Skeletal muscle cell (primary cell): ENCODE measurements around the gene MAP3K5.
"Not testable (repeated sequence)": the region's sequence is repeated elsewhere in the genome, so short reads cannot be mapped to it uniquely, and the experiment has no call there.

Experiments used
- DNase-seq: peaks from one replicate; pipeline ENCODE4 v3.0.0-alpha.2; 2010; ENCODE audit warnings: low read depth
- H3K4me3 ChIP-seq: 2 replicates; pipeline ENCODE4 v1.5.1; 2011; ENCODE audit warnings: low read depth, mild to moderate bottlenecking, control low read depth, low read length, moderate library complexity

Gene MAP3K5

DNA sequence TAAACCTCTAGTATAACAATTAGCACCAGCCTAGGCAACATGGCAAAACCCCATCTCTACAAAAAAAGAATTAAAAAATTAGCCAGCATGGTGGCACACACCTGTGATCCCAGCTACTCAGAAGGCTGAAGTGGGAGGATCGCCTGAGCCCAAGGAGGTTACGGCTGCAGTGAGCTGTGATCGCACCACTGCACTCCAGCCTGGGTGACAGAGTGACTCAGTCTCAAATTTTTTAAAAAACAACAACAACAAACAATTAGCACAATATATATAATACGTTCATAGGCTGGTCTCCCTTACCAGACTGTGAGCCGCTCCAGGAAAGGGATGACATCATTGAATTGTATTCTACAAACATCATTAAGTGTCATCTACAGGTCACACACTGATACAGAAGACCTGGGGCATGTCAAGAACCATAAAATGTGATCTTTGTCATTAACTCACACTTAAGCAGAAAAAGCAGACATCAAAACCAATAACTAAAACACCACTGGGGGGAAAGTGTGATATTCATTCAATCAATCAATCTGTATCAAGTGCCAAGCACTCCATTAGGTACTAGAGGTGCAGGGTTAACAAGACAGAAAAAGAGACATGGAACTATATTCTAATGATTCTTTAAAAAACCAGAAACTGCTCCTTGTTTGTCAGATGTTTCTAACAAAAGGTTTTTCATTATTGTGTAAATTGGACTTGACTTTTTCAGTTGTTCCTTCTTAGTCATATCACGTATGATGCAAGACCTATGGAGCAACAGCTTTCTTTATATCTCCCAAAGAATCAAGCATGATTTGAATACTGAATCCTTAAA, 17.8 kb downstream of the MAP3K5 start:
- DNase-seq, result no peak
- H3K4me3 ChIP-seq, result no peak overlapping the region

DNA sequence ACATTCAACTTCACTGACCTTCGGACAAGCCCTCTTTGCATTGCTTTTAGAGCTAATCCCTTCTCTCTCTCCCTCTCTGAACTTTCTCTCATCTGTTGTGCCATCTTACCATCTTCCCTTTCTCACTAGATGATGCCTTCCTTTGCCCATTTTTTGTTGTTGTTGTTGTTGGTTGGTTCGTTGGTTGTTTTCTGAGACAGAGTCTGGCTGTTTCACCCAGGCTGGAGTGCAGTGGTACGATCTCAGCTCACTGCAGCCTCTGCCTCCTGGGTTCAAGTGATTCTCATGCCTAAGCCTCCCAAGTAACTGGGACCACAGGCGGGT, 18.8 kb downstream of the MAP3K5 start:
- no peak overlapping the region for H3K4me3 ChIP-seq
- no peak for DNase-seq

DNA sequence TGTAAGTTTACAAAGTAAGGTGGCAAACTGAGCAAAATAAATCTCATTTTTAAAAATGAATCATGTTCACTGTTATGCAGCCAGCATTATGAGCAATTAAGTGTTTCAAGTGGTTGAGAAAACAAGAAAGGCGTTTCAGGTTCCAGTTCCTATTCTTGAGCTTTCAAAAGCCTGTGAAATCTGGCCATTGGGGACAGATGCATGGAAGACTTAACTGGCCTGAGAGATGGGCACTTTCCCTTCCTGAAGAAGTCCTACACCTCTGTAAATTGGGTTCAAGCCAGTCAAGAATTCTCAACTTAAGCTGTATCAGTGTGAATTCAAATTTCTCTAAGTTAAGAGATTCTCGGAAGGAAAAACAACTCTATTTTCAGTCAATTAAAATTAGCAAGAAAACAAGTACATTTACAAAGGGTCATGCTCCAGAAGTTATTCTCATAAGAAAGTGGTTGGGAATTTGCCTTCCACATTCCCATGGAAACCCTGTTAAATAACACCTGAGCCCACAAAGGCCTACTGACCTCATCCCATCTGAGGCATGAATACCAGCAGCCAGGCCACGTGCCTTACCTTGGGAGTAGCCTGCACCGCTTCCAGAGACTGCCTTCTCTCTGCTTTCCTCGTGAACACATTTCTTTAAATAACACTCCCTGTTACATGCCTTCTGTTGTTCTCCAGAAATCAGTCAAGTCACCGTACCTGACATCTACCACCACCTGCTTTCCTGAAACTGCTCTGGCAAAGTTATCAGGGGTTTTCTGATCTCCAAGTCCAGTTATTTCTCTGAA, 19.4 kb downstream of the MAP3K5 start:
- no peak overlapping the region for H3K4me3 ChIP-seq
- DNase-seq, result no peak

DNA sequence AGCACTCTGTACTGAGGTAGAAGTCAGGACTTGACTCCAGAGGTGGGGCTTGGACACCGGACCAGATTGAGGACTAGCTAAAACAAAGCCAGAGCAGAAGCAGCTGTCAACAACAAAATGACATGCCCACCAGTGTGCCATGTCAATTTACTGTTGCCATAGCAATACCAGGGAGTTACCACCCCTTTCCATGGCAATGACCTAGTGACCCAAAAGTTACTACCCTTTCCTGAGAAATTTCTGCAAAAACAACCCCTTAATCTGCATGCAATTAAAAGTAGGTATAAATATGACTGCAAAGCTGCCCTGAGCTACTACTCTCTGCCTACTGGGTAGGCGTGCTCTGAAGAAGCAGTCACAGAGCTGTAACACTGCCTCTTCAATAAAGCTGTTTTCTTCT, 21.0 kb downstream of the MAP3K5 start:
- no peak for DNase-seq
- H3K4me3 ChIP-seq, result no peak overlapping the region

DNA sequence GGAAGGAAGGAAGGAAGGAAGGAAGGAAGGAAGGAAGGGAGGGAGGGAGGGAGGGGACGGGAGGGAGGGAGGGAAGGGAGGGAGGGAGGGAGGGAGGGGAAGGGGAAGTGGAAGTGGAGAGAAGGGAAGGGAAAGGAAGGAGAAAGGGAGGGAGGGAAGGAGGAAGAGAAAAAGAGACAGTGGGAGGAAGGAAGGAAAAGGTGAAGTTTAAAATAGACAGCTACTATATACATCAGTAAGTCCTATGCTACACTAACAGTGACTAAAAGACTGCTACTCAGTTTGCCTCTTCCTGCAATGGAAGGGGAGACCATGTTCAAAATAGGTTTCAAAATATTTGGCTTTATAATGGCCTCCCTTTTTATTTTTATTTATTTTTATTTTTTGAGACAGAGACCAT, 22.5 kb downstream of the MAP3K5 start:
- no peak for DNase-seq
- H3K4me3 ChIP-seq, result no peak overlapping the region

DNA sequence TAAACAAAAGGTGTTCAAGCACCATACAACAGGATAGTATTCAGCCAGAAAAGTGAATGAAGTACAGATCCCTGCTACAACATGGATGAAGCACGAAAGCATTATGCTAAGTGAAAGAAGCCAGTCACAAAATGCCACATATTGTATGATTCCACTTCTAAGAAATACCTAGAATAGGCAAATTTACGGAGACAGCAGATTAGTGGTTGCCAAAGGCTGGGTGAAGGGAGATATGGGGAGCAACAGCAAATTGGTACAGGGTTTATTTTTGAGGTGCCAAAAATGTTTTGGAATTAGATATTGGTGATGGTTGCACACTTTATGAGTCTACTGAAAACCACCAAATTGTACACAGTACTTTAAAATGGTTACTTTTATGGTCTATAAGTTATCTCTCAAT, 23.2 kb downstream of the MAP3K5 start:
- no peak for DNase-seq

DNA sequence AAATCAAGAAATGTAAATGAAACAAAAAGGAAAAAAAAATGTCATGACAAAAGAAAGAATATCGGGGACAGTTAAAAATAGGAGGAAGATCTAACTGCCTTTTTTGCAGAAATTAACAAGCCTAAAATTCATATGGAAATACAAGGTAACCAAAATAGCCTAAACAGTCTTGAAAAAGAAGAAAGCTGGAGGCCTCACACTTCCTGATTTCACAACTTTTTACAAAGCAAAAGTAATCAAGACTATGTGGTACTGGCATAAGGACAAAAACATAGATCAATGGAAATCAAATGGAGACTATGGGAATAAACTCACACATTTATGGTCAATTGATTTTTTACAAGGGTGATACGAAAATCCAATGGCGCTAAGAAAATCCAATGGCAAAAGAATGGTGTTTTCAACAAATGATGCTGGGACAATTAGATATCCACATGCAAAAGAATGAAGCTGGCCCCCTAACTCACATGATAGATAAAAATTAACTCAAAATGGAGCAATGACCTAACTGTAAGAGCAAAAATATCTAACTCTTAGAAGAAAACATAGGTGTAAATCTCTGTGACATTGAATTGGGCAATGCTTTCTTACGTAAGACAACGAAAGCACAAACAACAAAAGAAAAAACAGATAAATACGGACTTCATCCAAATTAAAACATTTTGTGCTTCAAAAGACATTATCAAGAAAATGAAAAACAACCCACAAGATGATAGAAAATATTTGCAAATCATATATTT, 24.5 kb downstream of the MAP3K5 start:
- DNase-seq, result no peak
- no peak overlapping the region for H3K4me3 ChIP-seq

More for the DNA sequence above, 23.2 kb downstream of the MAP3K5 start:
- no peak overlapping the region for H3K4me3 ChIP-seq

DNA sequence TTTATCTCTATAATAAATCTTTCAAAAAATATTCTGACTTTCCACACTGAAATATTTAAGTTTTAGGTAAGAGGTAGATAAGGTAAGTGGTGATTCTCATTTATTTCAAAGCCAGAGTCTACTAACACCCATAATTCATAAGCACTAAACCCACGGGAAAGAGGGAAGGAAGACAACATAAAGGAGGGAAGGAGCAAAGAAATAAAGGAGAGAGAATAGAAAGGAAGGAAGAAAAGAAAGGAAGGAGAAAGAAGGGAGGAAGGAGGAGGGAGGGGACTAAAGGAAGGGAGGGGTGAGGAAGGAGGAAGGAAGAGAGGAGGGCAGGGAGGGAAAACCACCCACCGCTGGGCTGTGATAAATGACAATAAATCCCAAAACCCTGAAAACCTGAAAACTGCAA, 25.2 kb downstream of the MAP3K5 start:
- DNase-seq, result no peak
- no peak overlapping the region for H3K4me3 ChIP-seq

DNA sequence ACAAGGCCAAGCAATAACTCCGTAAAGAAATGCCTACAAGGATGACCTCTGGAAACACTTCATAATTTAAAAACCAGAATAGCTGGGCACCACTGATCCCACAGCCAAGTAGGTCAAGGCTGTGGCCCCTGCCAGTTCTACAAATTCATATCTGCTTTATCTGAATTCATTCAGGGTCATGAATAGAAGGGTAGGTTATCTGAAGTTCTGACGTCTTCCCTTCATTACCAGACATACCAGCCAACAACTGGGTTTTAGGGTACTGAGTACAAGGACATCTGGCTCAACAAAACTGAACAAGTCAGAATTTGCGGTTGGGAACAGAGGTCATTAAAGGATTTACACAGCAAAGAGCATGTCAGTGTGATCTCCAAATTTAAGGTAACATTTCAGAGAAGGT, 26.0 kb downstream of the MAP3K5 start:
- H3K4me3 ChIP-seq, result no peak overlapping the region
- no peak for DNase-seq

DNA sequence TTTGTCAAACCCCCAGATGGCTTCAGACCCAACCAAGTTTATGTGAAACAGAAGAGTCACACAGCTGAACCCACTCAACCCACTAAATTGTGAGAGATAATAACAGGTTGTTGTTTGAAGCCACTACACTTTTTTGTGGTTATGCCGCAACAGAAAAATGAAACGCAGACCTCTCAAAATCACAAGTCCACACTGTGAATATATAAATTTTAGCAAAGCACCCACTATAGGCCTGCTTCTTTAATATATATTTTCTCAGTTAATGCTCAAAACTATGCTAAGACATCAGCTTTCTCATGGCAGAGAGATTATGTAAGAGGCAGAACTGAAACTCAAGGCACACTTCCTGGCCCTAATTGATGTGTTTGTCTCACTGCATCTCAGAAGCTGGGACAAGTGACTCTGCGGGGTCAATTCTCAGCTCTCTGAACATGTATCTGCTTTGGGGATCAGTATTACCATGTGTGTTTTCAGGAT, 27.7 kb downstream of the MAP3K5 start:
- H3K4me3 ChIP-seq, result no peak overlapping the region
- DNase-seq, result no peak

DNA sequence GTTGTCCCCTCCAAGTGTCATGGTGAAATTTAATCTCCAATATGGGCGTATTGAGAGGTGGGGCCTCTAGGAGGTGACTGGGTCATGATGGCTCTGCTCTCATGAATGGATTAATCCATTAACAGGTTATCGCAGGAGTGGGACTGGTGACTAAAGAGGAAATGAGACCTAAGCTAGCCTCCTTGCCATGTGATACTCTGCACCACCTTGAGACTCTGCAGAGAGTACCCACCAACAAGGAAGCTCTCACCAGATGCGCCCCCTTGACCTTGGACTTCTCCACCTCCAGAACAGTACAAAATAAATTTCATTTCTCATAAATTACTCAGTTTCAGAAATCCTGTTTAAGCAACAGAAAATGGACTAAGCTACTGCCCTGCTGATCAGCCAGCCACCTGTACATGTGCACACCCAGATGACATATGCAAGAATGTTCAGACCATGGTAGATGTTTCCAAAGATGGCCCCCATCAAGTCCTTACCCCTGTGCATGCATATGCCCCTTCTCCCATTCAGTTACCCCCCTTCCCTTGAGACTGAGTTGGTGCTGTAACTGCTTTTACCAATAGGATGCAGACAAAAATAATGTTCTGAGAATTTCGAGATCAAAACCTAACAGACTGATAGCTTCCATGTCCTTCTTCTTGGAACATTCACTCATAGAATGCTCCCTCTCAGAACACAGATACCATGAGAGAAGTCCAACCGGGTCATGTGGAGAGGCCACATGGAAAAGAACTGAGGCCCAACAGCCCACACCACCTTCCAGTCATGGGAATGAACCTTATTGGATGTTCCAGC, 28.4 kb downstream of the MAP3K5 start:
- no peak overlapping the region for H3K4me3 ChIP-seq
- DNase-seq, result no peak

DNA sequence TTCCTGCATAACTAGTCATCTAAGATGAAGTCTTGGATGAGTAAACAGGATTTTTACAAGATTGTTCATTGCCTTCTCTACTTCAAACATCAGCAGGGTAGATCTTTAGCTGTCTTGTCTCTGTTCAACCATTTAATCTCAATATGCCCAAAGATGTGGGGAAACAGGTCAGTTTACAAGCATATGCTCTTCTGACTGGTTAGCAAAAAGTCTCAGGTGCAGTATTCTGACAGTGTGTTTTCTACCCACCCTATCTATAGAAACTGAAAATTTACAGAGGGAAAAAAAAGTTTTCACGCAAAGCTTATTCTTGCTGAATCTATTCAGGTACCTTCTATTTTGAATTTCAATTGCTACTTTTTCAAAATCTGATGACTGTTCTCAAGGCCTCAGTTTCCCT, 29.0 kb downstream of the MAP3K5 start:
- no peak overlapping the region for H3K4me3 ChIP-seq

DNA sequence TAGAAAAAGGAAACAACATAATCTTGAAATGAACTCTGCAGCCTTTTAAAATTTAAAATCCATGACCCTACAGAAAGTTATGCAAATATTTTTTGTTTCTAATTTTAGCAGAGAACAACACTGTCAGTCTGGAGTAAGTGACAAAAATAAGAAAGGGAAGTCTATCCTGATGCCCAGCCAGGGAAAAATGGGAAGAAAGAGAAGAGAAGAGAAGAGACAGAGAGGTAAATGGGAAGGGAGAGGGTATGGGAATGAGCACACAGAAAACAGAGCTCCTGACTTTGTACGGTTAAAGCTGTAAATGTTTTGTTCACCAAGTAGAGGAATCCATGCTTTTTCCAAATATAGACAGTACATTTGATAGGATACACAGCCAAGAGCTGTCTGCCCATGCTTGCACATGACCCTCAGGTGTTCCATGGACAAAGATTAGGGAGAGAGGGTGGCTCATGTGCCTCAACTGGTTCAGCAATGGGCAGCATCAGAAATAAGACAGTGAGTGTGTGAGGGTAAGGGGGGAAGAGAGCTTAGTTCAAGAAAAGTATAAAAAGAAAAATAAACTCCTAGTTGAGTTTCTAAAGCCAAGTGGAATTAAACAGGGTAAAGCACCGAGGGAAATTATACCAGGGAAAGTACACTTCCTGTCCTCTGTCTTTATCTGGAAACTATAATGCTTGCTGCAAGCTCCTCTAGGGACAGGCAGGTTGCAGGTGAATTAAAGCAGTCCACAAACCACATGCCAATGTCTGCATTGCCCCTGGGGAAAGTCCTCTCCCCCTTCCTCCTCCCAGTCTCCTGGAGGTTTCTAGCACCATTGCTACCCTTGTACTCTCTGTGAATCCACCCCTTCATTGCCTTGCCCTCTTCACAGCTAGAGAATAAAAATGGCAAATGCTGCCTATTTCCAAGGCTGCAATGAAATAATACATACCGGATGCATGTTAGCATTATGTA, 30.0 kb downstream of the MAP3K5 start:
- H3K4me3 ChIP-seq, result peak overlapping the region; percentile 10
- DNase-seq, result no peak

More for the DNA sequence above, 29.0 kb downstream of the MAP3K5 start:
- no peak for DNase-seq

DNA sequence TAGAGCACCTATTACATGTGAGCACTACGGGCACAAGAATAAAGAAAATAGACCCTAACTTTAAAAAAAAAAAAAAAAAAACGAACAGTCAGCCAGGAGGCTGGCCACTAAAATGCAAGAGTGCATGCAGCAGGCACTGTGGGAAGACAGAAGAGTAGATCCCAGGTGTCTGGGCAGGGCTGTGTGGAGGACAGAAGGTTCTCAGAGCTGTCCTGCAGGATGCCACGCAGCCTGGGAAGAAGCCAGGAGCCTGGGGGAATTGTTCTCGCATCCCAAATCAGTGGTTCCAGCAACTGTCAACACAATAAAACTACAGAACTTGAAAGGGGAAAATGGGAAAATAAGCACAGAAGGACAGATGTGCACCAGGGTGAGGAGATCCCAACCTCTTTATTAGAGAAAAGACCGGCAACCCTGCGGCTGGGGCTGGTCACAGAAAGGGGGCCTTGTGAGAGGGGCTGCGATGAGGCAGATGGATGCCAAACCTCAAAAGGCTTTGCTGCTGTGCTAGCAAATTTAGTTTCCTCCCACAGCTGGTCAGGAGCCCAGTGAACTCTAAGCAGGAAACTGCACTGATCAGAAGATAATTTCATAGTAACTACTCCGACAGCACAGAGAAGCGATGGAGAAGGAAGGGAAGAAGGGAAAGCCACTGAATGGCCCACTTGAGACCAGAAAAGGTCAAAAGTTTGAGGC, 30.9 kb downstream of the MAP3K5 start:
- H3K4me3 ChIP-seq, result peak overlapping the region; percentile 10
- no peak for DNase-seq

DNA sequence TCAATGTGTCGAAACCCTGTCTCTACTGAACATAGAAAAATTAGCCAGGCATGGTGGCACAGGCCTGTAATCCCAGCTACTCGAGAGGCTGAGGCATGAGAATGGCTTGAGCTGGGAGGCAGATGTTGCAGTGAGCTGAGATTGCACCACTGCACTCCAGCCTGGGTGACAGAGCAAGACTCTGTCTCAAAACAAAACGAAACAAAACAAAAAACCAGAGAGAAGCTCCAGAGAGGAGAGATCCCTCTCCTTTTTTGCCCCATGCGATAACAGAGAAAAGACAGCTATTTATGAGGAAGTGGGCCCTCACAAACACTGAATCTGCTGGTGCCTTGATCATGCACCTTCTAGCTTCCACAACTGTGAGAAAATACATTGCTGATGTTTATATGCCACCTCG, 31.5 kb downstream of the MAP3K5 start:
- not testable (repeated sequence) for DNase-seq, H3K4me3 ChIP-seq

DNA sequence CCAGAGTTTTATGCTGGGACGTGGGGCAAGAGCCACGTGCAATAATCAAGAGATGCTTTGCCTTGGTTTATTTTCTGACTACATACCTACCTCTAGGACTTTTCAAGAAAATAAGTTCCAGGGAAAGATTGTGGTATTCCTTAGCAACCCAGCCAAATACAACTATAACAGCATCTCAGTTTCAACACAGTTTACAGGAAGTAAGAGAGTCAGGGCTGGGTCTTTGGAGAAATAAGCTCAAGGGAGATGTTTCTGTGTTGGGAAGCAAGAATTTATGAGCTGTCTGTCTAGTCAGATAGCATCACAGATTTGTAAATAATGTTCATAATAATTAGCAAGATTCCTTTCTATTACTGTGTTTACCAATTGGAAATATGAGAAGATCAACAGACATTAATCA, 35.1 kb downstream of the MAP3K5 start:
- no peak for DNase-seq
- no peak overlapping the region for H3K4me3 ChIP-seq

DNA sequence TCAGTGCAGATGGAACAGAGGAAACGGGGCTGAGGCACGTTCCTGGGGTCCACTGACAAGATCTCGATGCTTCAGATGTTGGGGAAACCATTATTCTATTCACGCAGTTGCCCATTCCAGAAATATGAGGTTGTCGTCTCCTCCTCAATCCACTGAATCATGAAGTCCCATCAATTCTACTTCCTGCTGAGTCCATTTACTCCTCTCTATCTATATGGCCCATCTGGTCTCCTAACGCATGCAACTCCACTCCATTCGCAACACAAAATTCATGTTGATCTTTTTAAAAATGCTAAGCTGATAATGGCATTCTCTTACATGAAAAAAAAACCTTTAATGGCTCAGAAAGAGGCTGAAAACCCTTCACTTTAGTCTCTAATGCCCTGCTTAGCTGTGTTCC, 37.5 kb downstream of the MAP3K5 start:
- H3K4me3 ChIP-seq, result no peak overlapping the region
- DNase-seq, result no peak

DNA sequence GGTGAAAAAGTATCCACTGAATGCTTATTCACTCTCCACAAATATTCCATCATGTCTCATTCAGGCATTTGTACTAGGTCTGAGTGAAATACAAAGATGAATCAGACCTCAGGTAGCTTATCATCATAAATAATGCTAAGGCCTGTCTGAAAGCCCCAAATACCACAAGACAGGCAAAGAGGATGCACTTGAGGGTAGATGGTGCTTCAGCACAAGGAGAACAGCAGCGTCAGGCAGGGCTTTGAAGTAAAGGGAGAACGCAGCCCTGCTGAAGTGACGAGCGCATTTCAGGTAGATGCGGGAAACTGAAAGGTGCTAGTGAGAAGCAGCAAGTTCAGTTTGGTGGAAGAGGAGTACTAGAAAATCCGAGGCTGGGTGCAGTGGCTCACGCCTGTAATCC, 38.7 kb downstream of the MAP3K5 start:
- no peak for DNase-seq
- H3K4me3 ChIP-seq, result no peak overlapping the region
